Measurements from ENCODE around the gene NEDD4L.

DNA sequence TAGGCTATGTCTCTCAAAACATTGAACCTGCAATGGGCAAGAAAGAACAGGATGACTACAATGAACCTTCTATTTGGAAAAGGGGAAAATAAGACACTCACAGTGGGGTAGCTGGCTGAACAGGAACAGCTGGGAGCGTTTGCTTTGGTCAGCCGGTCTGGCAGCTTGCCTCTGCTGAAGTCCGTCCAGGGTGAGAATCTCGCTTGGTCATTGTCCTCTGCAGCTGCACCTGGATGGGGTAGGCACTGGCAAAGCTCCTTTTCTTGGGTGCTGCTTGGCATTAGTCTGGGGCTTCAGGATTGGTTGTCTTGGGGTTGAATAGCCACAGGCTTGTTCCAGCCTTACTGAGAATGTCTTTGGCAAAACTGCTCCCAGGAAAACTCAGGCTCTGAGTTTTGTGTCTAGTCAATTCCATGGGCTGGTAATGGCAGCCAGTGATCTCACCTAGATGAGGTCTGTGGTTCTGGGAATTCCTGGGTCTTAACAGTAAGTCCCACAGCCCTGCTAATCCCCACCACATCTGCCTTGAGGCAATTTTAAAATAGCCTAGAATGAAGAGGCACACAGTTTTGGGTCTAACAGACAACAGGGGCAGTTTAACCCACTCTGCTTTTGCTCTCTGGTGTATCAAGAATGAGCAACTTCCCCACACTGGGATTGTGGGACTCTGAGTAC, 13.4 kb downstream of the NEDD4L start:
- TF ChIP-seq, protein P1, sequence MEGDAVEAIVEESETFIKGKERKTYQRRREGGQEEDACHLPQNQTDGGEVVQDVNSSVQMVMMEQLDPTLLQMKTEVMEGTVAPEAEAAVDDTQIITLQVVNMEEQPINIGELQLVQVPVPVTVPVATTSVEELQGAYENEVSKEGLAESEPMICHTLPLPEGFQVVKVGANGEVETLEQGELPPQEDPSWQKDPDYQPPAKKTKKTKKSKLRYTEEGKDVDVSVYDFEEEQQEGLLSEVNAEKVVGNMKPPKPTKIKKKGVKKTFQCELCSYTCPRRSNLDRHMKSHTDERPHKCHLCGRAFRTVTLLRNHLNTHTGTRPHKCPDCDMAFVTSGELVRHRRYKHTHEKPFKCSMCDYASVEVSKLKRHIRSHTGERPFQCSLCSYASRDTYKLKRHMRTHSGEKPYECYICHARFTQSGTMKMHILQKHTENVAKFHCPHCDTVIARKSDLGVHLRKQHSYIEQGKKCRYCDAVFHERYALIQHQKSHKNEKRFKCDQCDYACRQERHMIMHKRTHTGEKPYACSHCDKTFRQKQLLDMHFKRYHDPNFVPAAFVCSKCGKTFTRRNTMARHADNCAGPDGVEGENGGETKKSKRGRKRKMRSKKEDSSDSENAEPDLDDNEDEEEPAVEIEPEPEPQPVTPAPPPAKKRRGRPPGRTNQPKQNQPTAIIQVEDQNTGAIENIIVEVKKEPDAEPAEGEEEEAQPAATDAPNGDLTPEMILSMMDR (conservative IDR thresholded peaks at IDR 0.05; ENCODE audit: low read depth in 2 of 2) = no peak
- TF ChIP-seq EZH2phosphoT487 (IDR thresholded peaks at IDR 0.05; ENCODE audit: unreplicated experiment) = no peak
- TF ChIP-seq, protein P2, sequence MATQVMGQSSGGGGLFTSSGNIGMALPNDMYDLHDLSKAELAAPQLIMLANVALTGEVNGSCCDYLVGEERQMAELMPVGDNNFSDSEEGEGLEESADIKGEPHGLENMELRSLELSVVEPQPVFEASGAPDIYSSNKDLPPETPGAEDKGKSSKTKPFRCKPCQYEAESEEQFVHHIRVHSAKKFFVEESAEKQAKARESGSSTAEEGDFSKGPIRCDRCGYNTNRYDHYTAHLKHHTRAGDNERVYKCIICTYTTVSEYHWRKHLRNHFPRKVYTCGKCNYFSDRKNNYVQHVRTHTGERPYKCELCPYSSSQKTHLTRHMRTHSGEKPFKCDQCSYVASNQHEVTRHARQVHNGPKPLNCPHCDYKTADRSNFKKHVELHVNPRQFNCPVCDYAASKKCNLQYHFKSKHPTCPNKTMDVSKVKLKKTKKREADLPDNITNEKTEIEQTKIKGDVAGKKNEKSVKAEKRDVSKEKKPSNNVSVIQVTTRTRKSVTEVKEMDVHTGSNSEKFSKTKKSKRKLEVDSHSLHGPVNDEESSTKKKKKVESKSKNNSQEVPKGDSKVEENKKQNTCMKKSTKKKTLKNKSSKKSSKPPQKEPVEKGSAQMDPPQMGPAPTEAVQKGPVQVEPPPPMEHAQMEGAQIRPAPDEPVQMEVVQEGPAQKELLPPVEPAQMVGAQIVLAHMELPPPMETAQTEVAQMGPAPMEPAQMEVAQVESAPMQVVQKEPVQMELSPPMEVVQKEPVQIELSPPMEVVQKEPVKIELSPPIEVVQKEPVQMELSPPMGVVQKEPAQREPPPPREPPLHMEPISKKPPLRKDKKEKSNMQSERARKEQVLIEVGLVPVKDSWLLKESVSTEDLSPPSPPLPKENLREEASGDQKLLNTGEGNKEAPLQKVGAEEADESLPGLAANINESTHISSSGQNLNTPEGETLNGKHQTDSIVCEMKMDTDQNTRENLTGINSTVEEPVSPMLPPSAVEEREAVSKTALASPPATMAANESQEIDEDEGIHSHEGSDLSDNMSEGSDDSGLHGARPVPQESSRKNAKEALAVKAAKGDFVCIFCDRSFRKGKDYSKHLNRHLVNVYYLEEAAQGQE (IDR thresholded peaks at IDR 0.05; ENCODE audit: unreplicated experiment) = no peak
- TF ChIP-seq, protein P3, sequence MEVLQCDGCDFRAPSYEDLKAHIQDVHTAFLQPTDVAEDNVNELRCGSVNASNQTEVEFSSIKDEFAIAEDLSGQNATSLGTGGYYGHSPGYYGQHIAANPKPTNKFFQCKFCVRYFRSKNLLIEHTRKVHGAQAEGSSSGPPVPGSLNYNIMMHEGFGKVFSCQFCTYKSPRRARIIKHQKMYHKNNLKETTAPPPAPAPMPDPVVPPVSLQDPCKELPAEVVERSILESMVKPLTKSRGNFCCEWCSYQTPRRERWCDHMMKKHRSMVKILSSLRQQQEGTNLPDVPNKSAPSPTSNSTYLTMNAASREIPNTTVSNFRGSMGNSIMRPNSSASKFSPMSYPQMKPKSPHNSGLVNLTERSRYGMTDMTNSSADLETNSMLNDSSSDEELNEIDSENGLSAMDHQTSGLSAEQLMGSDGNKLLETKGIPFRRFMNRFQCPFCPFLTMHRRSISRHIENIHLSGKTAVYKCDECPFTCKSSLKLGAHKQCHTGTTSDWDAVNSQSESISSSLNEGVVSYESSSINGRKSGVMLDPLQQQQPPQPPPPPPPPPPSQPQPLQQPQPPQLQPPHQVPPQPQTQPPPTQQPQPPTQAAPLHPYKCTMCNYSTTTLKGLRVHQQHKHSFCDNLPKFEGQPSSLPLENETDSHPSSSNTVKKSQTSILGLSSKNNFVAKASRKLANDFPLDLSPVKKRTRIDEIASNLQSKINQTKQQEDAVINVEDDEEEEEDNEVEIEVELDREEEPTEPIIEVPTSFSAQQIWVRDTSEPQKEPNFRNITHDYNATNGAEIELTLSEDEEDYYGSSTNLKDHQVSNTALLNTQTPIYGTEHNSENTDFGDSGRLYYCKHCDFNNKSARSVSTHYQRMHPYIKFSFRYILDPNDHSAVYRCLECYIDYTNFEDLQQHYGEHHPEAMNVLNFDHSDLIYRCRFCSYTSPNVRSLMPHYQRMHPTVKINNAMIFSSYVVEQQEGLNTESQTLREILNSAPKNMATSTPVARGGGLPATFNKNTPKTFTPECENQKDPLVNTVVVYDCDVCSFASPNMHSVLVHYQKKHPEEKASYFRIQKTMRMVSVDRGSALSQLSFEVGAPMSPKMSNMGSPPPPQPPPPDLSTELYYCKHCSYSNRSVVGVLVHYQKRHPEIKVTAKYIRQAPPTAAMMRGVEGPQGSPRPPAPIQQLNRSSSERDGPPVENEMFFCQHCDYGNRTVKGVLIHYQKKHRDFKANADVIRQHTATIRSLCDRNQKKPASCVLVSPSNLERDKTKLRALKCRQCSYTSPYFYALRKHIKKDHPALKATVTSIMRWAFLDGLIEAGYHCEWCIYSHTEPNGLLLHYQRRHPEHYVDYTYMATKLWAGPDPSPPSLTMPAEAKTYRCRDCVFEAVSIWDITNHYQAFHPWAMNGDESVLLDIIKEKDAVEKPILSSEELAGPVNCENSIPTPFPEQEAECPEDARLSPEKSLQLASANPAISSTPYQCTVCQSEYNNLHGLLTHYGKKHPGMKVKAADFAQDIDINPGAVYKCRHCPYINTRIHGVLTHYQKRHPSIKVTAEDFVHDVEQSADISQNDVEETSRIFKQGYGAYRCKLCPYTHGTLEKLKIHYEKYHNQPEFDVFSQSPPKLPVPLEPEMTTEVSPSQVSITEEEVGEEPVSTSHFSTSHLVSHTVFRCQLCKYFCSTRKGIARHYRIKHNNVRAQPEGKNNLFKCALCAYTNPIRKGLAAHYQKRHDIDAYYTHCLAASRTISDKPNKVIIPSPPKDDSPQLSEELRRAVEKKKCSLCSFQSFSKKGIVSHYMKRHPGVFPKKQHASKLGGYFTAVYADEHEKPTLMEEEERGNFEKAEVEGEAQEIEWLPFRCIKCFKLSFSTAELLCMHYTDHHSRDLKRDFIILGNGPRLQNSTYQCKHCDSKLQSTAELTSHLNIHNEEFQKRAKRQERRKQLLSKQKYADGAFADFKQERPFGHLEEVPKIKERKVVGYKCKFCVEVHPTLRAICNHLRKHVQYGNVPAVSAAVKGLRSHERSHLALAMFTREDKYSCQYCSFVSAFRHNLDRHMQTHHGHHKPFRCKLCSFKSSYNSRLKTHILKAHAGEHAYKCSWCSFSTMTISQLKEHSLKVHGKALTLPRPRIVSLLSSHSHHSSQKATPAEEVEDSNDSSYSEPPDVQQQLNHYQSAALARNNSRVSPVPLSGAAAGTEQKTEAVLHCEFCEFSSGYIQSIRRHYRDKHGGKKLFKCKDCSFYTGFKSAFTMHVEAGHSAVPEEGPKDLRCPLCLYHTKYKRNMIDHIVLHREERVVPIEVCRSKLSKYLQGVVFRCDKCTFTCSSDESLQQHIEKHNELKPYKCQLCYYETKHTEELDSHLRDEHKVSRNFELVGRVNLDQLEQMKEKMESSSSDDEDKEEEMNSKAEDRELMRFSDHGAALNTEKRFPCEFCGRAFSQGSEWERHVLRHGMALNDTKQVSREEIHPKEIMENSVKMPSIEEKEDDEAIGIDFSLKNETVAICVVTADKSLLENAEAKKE (CRISPR knock-in tag; IDR thresholded peaks at IDR 0.05) = no peak
- no peak for TF ChIP-seq POLR2AphosphoS5 (IDR thresholded peaks at IDR 0.05; ENCODE audit: low read depth)
- TF ChIP-seq, protein P4, sequence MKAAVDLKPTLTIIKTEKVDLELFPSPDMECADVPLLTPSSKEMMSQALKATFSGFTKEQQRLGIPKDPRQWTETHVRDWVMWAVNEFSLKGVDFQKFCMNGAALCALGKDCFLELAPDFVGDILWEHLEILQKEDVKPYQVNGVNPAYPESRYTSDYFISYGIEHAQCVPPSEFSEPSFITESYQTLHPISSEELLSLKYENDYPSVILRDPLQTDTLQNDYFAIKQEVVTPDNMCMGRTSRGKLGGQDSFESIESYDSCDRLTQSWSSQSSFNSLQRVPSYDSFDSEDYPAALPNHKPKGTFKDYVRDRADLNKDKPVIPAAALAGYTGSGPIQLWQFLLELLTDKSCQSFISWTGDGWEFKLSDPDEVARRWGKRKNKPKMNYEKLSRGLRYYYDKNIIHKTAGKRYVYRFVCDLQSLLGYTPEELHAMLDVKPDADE (IDR thresholded peaks at IDR 0.05) = no peak
- no peak for TF ChIP-seq JUNB (IDR thresholded peaks at IDR 0.05; ENCODE audit: unreplicated experiment)
- TF ChIP-seq EZH2 (IDR thresholded peaks at IDR 0.05; ENCODE audit: low read depth, unreplicated experiment) = no peak
